ENCODE results near the gene THAP8.
"Not testable (repeated sequence)": the region's sequence is repeated elsewhere in the genome, so short reads cannot be mapped to it uniquely, and the experiment has no call there.

Gene THAP8

GRCh38 chr19:36068810-36069499 lies 14.9 kb upstream of the THAP8 start:
- DNase-seq = not testable (repeated sequence)

GRCh38 chr19:36067681-36068080 lies 13.6 kb upstream of the THAP8 start:
- no peak for DNase-seq

- no peak for DNase-seq
Observed at GRCh38 chr19:36064826-36065225, 10.7 kb upstream of the THAP8 start.

GRCh38 chr19:36061367-36061766 lies 7.3 kb upstream of the THAP8 start:
- no peak for DNase-seq

GRCh38 chr19:36060430-36060829 lies 6.3 kb upstream of the THAP8 start:
- peak in 11 of 14 donors; percentile 6 to 68 (median 39) for DNase-seq

- no peak for DNase-seq
Observed at GRCh38 chr19:36059180-36059910, 5.3 kb upstream of the THAP8 start.

- DNase-seq = no peak
Observed at GRCh38 chr19:36058481-36059179, 4.5 kb upstream of the THAP8 start.

- peak in 12 of 14 donors; percentile 89 to 100 (median 99) for DNase-seq
Observed at GRCh38 chr19:36054733-36055686, 925 bp upstream of the THAP8 start, which contains the start of gene WDR62. TSS of gene WDR62 (plus strand) at chr19:36054897. CDS start at chr19:36054972, 75 bp downstream.

GRCh38 chr19:36051637-36052036 lies 2.4 kb downstream of the THAP8 start:
- no peak for DNase-seq

- DNase-seq = peak in 1 of 14 donors; percentile 25
Observed at GRCh38 chr19:36051236-36051635, 2.8 kb downstream of the THAP8 start.

- DNase-seq = no peak
Observed at GRCh38 chr19:36049080-36049698, 4.9 kb downstream of the THAP8 start.

GRCh38 chr19:36047835-36048234 lies 6.2 kb downstream of the THAP8 start:
- DNase-seq = no peak

GRCh38 chr19:36046443-36047050 lies 7.5 kb downstream of the THAP8 start:
- DNase-seq = peak in 8 of 14 donors; percentile 9 to 70 (median 18)

GRCh38 chr19:36043952-36044351 lies 10.1 kb downstream of the THAP8 start:
- DNase-seq = peak in 2 of 14 donors; percentile 4 to 9

GRCh38 chr19:36041831-36042230 lies 12.3 kb downstream of the THAP8 start:
- DNase-seq = no peak

- not testable (repeated sequence) for DNase-seq
Observed at GRCh38 chr19:36041092-36041491, 13.0 kb downstream of the THAP8 start.

GRCh38 chr19:36040495-36040894 lies 13.6 kb downstream of the THAP8 start:
- no peak for DNase-seq

- peak in 13 of 14 donors; percentile 31 to 85 (median 70) for DNase-seq
Observed at GRCh38 chr19:36032251-36033104, 21.6 kb downstream of the THAP8 start, which contains the start of gene CLIP3. TSS of gene CLIP3 (minus strand) at chr19:36032873. CDS start at chr19:36032357, 516 bp downstream.

GRCh38 chr19:36031308-36031707 lies 22.8 kb downstream of the THAP8 start:
- no peak for DNase-seq
